T1000 (cell line): ENCODE results near the gene SPATC1L.

ENCODE experiments used
- DNase-seq: peaks from one replicate; lab custom pipeline; 2025; ENCODE audit warnings: mixed read lengths; lab: John Stamatoyannopoulos, UW

Gene SPATC1L

DNA sequence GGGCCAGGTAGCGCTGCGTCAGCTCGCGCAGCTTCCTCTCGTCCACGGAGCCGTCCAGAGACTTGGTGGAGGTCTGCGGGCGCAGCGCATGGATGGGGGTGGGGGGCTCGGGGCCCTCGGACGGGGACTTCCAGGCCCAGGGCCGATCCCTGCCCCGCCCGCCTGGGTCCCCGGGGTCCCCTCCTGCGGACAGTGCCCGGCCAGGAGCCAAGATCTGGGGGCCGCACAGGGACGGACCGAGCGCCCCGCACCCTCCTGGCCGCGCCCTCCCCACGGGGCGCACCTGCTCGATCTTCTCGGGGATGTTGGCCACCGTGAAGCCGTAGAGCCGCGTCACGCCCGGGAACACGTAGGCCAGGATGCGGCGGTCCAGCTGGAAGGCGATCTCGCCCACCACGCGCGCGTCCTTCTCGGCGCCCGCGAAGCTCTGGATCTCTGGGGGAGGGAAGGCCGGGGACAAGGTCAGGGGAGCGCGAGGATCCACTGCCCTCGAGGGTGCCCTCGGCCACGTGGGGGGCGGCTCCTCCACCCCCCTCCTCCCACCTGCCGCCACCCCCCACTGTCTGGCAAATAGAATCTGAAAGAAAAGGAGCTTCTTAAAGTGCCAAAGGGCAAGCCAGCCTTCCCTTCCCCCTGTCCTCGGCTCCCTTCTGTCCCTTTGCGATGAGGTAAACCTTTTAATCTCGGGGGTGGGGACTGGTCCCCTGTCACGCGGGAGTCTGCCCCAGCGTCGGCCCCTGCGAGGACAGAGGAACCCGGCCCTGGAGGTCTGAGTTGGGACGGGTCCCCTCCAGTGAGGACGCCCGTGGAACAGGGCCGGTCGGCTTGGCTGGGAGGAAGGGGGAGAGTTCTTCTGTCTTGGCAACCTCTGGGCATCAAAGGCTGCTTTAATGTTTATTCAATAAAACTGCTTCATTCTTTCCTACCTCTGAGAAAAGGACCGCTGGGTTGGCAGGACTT, 22.3 kb downstream of the SPATC1L start:
- DNase-seq: no peak

- no peak for DNase-seq
Measured at GRCh38 chr21:46160907-46161632, 23.2 kb downstream of the SPATC1L start.

- no peak for DNase-seq
Measured at GRCh38 chr21:46160657-46160906, 23.7 kb downstream of the SPATC1L start.

- DNase-seq: no peak
Measured at GRCh38 chr21:46159841-46160656, 24.2 kb downstream of the SPATC1L start.

- no peak for DNase-seq
Measured at GRCh38 chr21:46159390-46159789, 24.9 kb downstream of the SPATC1L start.

- no peak for DNase-seq
Measured at GRCh38 chr21:46158666-46159300, 25.5 kb downstream of the SPATC1L start.

GRCh38 chr21:46157987-46158451, 26.2 kb downstream of the SPATC1L start:
- DNase-seq: no peak

- no peak for DNase-seq
Measured at GRCh38 chr21:46157396-46157986, 26.8 kb downstream of the SPATC1L start.

- DNase-seq: no peak
Measured at GRCh38 chr21:46156678-46157077, 27.6 kb downstream of the SPATC1L start.

DNA sequence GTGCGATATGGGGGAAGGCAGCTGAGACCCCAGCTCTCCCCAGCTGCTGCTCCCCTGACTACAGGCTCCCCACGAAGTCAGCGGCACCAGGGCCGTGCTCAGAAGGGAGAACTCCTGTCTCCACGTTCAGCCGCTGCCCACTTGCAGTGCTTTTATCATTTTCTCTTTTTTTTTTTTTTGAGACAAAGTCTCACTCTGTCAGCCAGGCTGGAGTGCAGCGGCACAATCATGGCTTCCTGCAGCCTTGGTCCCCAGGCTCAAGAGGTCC, 27.9 kb downstream of the SPATC1L start:
- no peak for DNase-seq

DNA sequence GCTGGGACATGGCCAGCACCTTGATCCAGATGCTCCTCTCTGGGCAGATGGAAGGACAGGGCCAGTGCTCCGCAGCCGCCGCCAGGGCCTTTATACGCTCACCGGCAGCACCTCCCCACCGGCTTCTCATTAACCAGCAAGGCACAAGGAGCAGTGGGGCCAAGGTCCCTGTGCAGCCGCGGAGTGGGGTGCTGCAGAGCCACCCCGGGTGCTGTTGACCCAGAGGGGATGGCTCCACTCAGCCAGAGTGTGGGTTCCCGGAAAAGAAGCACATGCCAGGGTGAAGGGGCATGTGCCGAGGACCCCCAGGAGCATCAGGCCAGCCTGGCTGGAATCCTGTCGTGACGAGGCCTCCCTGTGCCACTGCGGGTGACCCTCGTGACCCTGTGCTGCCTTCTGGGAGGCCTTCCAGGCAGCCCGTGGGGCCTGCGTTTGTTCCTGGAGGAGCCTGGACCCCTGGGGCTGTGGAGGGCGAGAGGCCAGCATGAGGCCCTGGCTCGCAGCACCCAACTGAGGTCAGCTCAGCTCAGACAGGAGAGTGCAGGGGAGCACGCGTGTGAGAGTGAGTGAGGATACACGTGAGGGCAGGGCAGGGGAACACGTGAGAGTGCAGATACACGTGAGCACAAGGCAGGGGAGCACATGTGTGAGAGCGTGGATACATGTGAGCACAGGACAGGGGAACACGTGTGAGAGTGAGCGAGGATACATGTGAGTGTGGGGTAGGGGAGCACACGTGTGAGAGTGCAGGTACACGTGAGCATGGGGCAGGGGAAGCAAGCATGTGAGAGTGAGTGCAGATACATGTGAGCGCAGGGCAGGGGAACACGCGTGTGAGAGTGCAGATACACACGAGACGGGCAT, 28.5 kb downstream of the SPATC1L start, which contains the start of gene FTCD:
FTCD (minus strand) TSS at position 66 of the 864 bp plus-strand sequence; CDS start at position 10, 56 bp downstream.
- no peak for DNase-seq

- no peak for DNase-seq
Measured at GRCh38 chr21:46154955-46155513, 29.2 kb downstream of the SPATC1L start.

GRCh38 chr21:46154155-46154954, 29.9 kb downstream of the SPATC1L start:
- DNase-seq: no peak

DNA sequence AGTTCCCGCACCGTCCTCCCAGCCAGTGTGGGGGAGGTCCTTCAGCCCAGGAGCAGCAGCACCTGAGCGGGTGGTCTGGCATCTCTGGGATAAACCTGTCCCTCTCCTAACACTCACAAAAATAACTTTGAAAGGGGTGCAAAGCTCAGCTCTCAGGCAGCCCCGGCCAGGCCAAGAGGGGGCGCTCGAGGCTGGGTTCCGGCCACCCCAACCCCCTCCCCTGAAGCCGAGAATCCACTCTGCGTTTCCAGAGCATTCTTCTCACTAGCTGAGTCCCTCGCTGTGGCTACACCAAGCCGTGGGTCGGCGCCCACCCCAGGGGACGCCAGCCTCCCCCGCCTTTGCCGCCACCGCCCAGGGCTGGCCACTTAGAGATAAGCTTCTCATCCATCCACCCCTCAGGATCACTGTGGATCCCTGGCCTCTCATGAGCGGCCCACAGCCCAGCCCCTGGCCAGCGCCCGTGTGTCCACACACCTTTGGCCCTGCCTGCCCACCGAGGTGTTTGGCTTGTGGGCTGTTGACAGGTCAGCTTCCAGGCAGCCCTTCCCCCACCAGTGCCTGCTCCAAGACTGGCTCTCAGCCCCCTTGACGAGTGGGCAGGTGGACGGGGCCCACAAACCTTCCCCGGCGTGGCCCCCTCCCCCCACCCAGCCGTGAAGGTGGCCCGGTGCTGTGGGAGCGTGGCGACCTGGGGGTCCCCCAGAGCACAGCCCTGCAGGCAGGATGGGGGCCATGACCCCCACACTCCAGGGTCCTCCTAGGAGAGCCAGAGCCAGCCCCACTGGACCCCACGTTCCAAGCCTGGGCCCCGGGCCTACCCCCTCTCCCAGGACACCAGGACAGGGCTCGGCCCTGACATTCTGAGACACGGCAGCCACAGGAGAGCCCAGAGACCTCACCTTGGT, 30.8 kb downstream of the SPATC1L start:
- DNase-seq: no peak

DNA sequence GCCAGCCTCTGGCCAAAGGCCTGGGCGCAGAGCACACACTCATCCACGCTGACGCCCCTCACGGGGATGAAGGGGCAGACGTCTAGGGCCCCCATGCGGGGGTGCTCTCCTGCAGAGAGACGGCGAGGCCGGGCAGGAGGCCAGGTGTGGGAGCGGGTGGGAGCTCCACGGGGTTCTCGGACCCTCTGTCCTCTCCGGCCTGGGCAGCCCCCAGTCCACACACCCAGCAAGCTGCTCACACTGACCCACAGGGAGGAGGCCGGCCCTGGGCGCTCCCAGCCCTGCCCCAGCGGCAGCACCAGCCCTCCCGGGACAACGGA, 31.4 kb downstream of the SPATC1L start:
- DNase-seq: no peak

DNA sequence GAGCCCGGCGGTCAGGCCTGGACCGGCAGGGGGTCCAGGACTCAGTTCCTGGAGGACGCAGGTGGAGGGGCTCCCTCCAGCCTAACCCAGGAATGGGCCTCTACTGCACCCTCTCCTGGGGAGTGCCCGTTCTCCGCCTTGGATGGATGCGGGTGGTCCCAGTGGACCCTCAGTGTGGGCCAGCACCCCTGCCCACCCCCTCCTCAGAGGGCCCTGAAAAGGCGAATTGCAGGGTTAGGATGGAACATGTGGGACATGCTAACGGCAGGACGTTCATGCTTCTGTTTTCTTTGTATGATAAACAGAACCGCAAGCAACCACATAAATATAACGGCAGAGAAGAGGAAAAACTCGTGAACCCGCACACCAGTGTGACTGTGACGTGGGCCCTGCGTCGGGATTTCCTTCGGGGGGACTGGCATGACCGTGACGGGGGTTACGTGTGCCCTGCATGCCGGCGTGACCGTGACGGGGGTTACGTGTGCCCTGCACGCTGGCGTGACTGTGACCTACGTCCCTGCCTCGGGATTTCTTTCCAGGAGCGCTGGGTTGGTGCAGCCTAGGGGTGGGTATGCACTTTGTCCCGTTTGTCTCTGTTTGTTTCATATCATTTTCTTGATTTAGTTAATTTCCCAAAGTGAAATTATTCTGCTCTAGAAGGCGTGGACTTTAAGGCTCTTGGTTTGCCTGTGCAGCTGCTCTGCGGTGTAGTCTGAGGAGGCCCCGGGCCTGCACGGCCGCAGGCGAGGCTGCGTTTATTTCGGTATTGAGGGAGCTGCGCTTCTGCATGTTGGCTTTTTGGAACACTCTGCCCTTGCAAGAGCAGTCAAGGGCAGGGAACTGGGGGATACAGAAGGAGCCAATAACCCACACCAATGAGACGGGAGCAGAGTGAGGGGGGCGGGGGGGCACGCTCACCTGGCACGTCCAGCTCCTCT, 32.0 kb downstream of the SPATC1L start:
- DNase-seq: no peak

DNA sequence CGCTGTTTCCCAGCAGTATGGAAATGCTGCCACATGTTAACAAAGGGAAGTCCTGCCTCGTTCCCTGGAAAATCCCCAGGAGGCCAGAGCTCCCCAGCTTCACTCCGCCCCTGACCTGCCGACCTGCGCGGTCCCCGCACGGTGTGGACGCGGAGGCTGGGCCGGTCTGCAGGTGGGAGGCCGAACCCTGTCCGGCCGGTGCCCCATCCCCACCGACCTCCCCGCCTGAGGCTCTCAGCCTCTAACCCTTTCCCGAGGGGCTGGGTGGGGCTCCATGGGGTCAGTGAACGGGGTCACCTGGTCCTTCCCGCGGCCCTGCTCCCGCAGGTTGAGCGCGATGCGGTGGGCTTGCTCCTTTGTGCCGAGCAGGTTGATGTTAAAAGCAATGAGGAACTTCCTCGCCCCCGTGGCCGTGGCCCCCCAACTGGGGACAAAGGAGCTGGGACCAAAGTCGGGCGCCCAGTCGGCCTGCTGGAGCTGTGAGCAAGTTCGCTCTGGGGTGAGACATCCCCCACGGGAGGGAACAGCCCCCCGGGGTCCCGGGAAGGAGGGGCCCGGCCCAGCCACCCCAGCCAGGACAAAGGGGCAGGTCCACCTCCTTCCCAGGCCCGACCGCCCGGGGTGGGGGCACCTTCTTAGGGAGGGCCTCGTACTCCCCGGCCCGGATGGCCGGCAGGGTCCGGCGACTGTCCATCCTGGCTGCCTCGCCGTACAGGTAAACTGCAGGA, 32.8 kb downstream of the SPATC1L start:
- no peak for DNase-seq
